HG03095 (cell line): Measurements from ENCODE around the gene GPER1.

Source experiments
- ATAC-seq: cut with Tn5 transposase; IDR thresholded peaks from one replicate; pipeline ENCODE4 v1.9.1; 2021; ENCODE audit warnings: moderate library complexity; ENCODE audit not compliant: unreplicated experiment

GPER1 gene

GRCh38 chr7:1053816-1054370, 34.0 kb upstream of the GPER1 start:
- no peak for ATAC-seq

- ATAC-seq = no peak
These were observed 33.5 kb upstream of the GPER1 start for GRCh38 chr7:1054438-1054837.

GRCh38 chr7:1054861-1055450, 33.0 kb upstream of the GPER1 start:
- no peak for ATAC-seq

GRCh38 chr7:1055491-1055955, 32.4 kb upstream of the GPER1 start:
- ATAC-seq = no peak

GRCh38 chr7:1055956-1056784, 31.7 kb upstream of the GPER1 start:
- ATAC-seq = no peak

- ATAC-seq = no peak
These were observed 31.0 kb upstream of the GPER1 start for GRCh38 chr7:1056785-1057410.

GRCh38 chr7:1057416-1058291, 30.3 kb upstream of the GPER1 start:
- no peak for ATAC-seq

- ATAC-seq = no peak
These were observed 29.6 kb upstream of the GPER1 start for GRCh38 chr7:1058311-1058710.

- no peak for ATAC-seq
These were observed 29.1 kb upstream of the GPER1 start for GRCh38 chr7:1058821-1059199.

- no peak for ATAC-seq
These were observed 28.5 kb upstream of the GPER1 start for GRCh38 chr7:1059200-1060091.

GRCh38 chr7:1060315-1061072, 27.4 kb upstream of the GPER1 start:
- ATAC-seq = no peak

GRCh38 chr7:1061180-1061579, 26.7 kb upstream of the GPER1 start:
- ATAC-seq = no peak

GRCh38 chr7:1062296-1063294, 25.3 kb upstream of the GPER1 start:
- peak; percentile 63 for ATAC-seq

- ATAC-seq = no peak
These were observed 24.6 kb upstream of the GPER1 start for GRCh38 chr7:1063361-1063760.

GRCh38 chr7:1064581-1064980, 23.3 kb upstream of the GPER1 start:
- ATAC-seq = no peak

GRCh38 chr7:1065263-1065584, 22.7 kb upstream of the GPER1 start:
- no peak for ATAC-seq

- peak; percentile 52 for ATAC-seq
These were observed 22.2 kb upstream of the GPER1 start for GRCh38 chr7:1065585-1066241.

- ATAC-seq = no peak
These were observed 21.7 kb upstream of the GPER1 start for GRCh38 chr7:1066242-1066588.
